GM18507 (cell line): Measurements from ENCODE around the gene TMEM30A.

Experiments used
- DNase-seq: peaks from one replicate; pipeline ENCODE4 v3.0.0; 2011; ENCODE audit warnings: low read depth; ENCODE audit not compliant: insufficient read length; ENCODE audit errors: extremely low spot score
- FAIRE-seq: peaks from 2 replicates; lab custom pipeline; 2011; peaks lifted over from hg19 to GRCh38; lab: Jason Lieb, UNC

TMEM30A gene

DNA sequence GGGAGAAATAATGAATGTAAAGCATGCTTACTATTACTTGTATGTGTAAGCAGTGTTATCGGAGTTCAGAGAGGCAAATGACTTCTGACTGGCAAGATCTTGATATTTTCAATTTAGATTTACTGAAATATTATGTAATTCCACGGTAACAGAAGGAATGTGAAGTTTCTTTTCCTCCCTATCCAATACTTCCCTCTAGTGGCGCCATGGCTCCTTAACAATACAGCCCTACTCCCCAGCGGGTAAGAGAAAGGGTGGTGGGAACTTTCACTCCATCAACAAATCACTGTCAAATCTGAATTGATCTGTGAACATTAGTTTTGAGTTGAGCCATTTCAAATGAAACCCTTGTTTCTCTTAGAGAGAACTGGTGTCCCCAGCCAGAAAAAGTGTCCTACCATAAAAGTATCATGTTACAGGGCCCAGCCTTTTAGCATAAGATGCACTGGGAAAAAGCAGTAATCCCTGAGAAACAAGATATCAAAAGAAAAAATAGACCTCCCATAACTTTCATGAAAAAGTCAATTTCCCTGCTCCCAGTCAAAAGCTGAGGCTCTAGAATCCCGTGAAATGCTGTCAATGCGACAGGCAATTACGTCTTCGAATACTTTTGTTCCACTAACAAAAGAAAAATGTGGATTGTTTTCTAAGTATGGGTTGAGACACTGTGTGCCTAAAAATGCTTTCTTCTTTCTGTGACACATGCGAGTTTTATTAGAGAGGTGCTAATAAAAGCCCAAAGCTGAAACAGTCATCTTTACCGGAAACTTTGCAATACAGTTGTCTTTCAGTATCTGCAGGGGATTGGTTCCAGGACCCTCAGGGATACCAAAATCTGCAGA is 53.9 kb downstream of the TMEM30A start:
- FAIRE-seq: no peak
- DNase-seq: no peak

DNA sequence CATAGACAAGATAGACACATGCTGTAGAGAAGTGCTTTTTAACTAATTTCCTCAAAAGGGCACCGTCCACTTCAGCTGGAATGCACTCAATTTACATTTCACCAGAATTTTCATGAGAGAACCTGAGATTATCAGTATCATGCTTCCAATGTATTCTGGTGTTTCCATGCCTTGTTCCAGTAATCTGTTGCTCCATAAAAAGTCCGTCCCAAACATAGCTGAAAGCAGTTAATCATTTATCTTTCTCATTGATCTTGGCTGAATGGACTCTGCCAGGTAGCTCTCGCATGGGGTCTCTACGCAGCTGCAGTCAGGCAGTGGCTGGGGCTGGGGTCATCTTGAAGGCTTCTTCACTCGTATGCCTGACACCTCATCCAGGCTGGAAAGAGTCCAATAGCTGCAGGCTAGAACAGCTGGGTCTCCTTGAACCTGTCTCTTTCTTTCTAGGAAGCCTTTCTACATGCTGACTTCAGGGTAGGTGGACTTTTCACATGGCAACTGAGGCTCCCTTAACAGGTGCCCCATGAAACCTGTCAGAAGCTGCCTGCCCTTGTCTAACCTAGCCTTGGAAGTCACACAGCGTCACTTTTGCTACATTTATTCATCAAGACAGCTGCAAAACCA is 60.2 kb downstream of the TMEM30A start:
- FAIRE-seq: no peak
- no peak for DNase-seq

DNA sequence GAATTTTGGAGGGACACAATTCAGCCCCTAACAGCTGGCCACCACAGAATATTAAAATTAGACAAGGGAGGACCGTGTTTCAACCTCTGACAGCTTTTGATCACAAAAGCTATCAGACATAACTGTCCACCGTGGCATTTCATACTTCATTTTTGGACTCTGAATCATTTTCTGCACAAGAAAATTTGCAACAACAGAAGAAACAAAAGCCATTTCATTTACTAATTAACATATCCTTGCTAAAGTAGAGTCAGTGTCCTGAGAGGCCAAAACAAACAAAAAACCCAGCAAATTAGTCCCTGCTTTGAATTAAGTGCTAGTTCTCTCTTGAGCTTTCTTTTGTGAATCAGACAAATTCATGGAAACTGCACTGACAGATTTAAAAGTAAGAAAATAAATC is 61.2 kb downstream of the TMEM30A start:
- DNase-seq: no peak
- no peak for FAIRE-seq

DNA sequence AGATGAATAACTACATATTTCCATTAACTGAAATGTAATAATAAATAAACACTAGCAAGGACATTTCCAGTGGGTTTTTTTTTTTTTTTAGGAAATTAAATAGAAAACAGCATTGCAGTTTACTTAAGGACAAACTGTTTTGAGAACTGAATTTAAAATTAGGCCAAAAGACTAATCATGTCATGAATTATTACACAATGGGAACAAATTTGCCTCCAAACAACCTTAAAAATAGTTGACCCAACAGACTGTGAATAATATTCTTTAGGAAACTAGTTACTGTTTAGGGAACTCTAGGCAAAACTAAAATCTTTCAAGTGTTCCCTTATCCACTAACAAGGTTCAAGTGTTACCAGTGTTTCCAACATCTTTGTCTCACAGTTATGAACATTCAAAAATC is 62.3 kb downstream of the TMEM30A start:
- DNase-seq (no peak), FAIRE-seq (no peak)

DNA sequence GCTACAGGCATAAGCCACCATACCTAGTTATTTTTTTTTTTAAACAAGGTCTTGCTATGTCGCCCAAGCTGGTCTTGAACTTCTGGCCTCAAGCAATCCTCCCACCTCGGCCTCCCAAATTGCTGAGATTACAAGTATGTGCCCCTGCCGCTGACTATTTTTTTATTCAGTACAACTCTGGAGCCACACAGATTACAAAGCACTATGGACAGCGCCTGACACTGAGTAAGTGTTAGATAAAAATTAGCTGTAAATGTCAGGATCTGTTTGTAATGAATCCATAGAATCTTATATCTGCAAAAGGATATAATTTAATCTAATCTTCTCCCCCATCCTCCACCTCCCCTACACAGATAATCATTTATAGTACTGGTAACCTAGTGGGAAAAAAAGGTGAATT is 63.5 kb downstream of the TMEM30A start:
- no peak for FAIRE-seq
- no peak for DNase-seq

DNA sequence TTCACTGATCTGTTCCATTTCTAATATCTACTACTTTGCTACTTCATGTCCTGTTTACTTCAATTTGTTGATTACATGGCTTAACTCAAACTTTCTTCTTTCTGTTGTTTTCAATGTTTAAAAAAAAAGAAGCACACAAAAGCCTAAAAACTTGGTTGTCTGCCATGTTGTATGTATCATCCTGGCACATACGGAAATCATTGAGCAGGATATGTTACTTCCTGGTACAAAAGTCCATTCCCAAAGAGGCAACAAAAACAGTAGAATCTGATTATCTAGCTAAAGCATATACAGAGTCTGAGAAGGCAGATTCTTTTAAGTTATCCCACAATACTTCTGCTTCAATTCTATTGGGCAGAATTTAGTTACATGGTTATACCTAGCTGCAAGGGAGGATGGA is 64.2 kb downstream of the TMEM30A start:
- DNase-seq (no peak), FAIRE-seq (no peak)

- no peak for FAIRE-seq
- DNase-seq: no peak
Observed at GRCh38 chr6:75219263-75219662, 65.3 kb downstream of the TMEM30A start.

GRCh38 chr6:75217193-75217592 is 67.4 kb downstream of the TMEM30A start:
- DNase-seq (no peak), FAIRE-seq (no peak)

GRCh38 chr6:75215291-75215690 is 69.3 kb downstream of the TMEM30A start:
- DNase-seq: no peak
- no peak for FAIRE-seq

- no peak for DNase-seq
- FAIRE-seq: no peak
Observed at GRCh38 chr6:75213732-75214131, 70.9 kb downstream of the TMEM30A start.

DNA sequence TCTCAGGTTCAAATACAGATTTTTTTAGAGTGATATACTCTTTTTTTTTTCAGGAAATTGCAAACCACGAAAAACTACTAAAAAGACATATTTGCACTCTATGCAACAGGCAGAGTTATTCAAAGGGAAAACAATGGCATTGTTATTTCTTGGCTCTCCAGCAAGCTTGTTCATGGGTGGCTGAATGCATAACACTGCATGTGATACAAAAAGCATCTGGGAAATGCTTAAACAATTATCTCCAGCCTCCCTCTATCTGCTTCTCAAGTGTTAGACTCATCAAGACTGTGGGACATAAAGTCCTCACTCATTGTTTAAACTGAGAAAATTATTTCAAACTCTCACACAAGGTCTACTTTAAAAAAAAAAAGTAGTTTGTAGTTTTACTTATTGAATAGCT is 71.5 kb downstream of the TMEM30A start:
- FAIRE-seq (no peak), DNase-seq (no peak)

DNA sequence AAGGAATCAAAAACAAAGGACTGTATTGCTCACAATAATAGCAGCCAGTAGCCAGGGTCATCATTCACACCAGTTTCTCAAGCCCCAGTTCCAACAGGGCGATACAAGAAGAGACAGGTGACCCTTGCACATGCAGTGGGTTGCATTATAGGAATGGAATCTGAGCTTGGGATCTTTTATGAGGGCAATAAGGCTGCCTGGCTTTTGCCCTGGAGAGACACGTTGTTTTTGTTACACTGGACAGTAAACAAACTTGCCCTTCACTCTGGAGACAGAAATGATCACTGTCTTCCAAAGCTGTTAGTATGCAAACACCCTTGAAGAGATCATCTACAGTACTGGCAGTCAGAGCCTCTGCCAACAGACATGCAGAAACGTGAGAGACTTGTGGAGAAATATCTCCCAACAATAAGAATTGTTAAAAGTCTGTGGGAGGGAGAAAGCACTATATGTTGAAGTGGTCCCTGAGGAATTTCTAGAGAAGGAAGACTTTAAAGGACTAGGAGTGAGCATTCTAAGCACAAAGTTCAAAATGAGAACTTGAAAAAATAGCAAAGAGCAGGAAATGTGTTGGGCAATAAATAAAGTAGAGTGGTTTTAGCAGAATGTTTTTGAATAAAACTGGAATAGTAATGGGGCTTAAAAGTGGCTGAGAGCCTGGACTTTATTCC is 72.5 kb downstream of the TMEM30A start:
- no peak for DNase-seq
- no peak for FAIRE-seq

- FAIRE-seq: peak; percentile 62
Observed at GRCh38 chr6:75210885-75211739, 73.5 kb downstream of the TMEM30A start.

GRCh38 chr6:75209184-75209723 is 75.3 kb downstream of the TMEM30A start:
- FAIRE-seq (no peak), DNase-seq (no peak)

More at GRCh38 chr6:75210885-75211739, 73.5 kb downstream of the TMEM30A start:
- DNase-seq: no peak

DNA sequence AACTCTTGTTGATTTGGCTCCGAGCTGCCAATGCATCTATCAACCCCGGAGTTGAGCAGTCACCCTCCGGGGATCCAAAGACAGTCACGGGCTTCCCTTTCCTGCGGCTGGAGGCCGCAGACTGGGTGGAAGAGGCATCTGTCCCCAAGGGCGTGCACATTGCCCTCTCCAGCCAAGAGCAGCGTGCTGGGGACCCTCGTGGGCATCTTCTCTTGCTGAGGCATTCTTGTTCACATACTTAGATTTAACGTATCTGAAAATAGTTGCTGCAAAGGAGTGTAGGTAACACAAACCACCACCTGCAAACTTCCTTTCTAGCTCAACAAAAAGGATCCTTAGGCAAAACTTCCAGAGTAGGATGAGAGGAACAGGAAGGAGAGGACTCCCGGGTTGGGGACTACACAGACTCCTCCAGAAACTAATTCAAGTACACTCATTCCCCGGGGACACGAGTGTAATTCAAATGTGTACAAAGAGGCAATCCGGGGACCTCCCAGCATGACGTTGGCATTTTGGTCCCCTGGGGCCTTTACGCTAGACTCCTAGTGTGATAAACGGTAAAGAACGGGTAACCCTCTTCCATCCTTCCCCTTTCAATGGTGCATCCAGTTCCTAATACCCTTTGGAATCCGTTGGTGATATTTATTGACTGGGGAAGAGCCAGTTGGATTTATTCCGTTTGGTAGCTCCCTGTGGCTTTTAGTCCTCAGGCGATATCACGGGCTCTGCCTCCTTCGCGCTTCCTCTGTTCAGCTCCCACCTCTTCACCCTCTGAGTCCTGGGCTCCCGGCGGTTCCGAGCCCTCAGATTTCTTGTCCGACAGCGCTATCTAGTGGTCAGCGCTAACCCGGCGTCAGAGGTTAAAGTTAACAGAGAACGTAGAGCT is 76.1 kb downstream of the TMEM30A start:
- no peak for DNase-seq
- peak; percentile 86 for FAIRE-seq

- DNase-seq: no peak
- FAIRE-seq: no peak
Observed at GRCh38 chr6:75206576-75207342, 77.8 kb downstream of the TMEM30A start.

DNA sequence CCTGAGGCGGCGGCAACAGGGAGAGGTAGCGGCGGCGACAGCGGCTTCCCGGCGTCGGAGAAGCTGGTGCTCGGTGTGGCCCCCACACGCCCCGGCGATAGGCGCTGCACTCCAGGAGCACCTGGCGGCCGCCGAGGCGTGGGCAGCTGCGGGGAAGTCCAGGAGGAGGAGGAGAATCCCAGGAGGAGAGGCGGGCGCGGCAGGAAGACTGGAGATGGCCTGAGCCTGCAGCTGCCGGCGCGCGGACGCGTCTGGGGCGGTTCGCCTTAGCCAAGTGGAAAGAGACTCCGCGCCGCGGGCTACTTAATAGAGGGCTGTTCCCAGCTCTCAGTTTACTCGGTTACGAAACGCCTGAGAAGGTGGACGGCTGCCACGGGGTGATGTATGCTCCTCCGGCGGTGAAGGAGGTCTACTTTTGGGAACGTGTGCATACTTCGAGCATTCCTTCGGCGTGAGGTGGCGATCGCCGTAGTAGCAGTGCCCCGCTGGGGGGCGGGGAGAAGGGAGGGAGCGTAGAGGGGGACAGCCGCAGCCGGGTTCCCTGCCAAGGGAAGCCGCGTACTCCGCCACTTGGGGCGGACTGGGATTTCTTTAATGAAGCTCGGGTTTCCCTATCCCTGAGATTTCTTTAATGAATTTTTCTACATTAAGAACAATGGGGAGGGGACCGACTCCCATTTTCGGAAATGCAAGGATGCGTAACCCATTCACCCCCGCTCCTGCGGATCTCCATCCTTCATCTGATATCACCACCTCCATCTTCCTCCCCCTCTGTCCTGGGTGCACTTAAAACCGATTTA is 78.6 kb downstream of the TMEM30A start, which contains the start of gene COL12A1:
TSS of gene COL12A1 (minus strand) at position 278 of the 800 bp plus-strand sequence. CDS start 3,261 bp downstream, outside the sequence.
- no peak for DNase-seq
- no peak for FAIRE-seq
